MM.1S (cell line): ENCODE measurements around the gene CRADD.

ENCODE experiments used
- EZH2 ChIP-seq: fragments of 300-600 bp; sonication (generic); optimal IDR thresholded peaks from 2 replicates; pipeline ENCODE3; 2017; ENCODE audit warnings: low read depth, mild to moderate bottlenecking, antibody characterized with exemption, low read length, mixed read lengths
- EZH2phosphoT487 ChIP-seq: fragments of 300-600 bp; sonication (generic); IDR thresholded peaks from 2 replicates; pipeline ENCODE4 v1.6.1; 2018; ENCODE audit warnings: antibody characterized with exemption, low read length
- TF ChIP-seq, protein P1 (sequence below): fragments of 300-600 bp; sonication (generic); IDR thresholded peaks from 2 replicates; pipeline ENCODE4 v1.5.1; 2016; ENCODE audit warnings: antibody characterized with exemption, low read length, mixed read lengths

DNA sequence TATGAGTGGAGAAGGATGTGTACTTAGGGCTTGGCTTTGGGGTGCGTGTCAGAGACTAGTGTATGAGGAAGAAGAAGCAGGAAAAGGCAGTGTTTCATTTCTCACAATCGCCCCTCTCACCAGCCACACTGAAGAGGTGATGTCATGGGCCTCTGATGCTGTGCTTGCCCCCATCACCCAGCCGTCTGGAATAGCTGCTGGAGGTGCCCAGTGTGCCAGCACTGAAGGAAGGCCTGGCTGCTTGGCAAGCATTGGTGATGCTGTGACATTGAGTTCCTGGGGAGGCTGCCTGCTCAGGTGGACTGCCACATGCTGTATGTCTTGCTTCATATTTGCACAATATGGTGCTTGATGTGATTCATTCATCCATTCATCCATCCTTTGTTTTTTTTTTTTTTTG, 56.2 kb downstream of the CRADD start:
- TF ChIP-seq, protein P1, sequence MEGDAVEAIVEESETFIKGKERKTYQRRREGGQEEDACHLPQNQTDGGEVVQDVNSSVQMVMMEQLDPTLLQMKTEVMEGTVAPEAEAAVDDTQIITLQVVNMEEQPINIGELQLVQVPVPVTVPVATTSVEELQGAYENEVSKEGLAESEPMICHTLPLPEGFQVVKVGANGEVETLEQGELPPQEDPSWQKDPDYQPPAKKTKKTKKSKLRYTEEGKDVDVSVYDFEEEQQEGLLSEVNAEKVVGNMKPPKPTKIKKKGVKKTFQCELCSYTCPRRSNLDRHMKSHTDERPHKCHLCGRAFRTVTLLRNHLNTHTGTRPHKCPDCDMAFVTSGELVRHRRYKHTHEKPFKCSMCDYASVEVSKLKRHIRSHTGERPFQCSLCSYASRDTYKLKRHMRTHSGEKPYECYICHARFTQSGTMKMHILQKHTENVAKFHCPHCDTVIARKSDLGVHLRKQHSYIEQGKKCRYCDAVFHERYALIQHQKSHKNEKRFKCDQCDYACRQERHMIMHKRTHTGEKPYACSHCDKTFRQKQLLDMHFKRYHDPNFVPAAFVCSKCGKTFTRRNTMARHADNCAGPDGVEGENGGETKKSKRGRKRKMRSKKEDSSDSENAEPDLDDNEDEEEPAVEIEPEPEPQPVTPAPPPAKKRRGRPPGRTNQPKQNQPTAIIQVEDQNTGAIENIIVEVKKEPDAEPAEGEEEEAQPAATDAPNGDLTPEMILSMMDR, result no peak
- no peak for TF ChIP-seq EZH2
- TF ChIP-seq EZH2phosphoT487, result no peak
